GM12878 (cell line): ENCODE results near the gene PAQR7. TPM values are rescaled to one million over a fixed set of nuclear protein-coding genes. Genes with fewer than 3 reads are reported as not detected.

ENCODE experiments used
- CREM ChIP-seq: IDR thresholded peaks from 2 replicates; pipeline ENCODE4 v1.6.1; 2014; ENCODE audit warnings: antibody characterized with exemption, low read depth
- ETV6 ChIP-seq, 2 experiments: fragments of 450-650 bp in 1 of 2; IDR thresholded peaks in 1 of 2; conservative IDR thresholded peaks in 1 of 2; 2 replicates each; pipeline ENCODE4 v1.6.1; 2014; ENCODE audit warnings: antibody characterized with exemption in 1 of 2, borderline replicate concordance in 1 of 2, low read depth in 1 of 2, mild to moderate bottlenecking in 1 of 2, moderate library complexity in 1 of 2
- KAT2A ChIP-seq: conservative IDR thresholded peaks from 2 replicates; pipeline ENCODE4 v1.6.1; 2011; ENCODE audit warnings: low read depth, low read length; ENCODE audit not compliant: control insufficient read depth
- SUZ12 ChIP-seq: fragments of 200-600 bp; sonication (generic); IDR thresholded peaks from one replicate; pipeline ENCODE4 v1.6.1; 2018; ENCODE audit warnings: antibody characterized with exemption, mild to moderate bottlenecking; ENCODE audit not compliant: unreplicated experiment
- polyA plus RNA-seq, 11 experiments: library from polyadenylated mRNA; depleted of rRNA in 4 of 11; unstranded in 6 of 11; stranded (reverse) in 5 of 11; fragments of >200 nt; fragmentation: Nextera tagmentation in 4 of 11; fragmentation: Illumina TruSeq in 1 of 11; extraction: Ambion mirVana in 4 of 11; extraction: Trizol in 1 of 11; gene quantifications; 1 replicate in 1 of 11; 2 replicates in 10 of 11; pipeline versions ENCODE4 v1.2.1 to v1.2.3, GENCODE V29; 2011 to 2016; ENCODE audit warnings: inconsistent platforms in 2 of 11, missing spikeins in 2 of 11, low read depth in 1 of 11
- total RNA-seq, 4 experiments: library from RNA; depleted of rRNA in 3 of 4; stranded (reverse); fragments of >200 nt in 3 of 4; fragmentation: Illumina TruSeq in 1 of 4; extraction: Trizol in 1 of 4; gene quantifications; 2 replicates each; pipeline versions ENCODE4 v1.2.1 to v1.2.3, GENCODE V29; 2013 to 2021
- TF ChIP-seq, protein P1 (sequence below), 3 experiments: IDR thresholded peaks in 2 of 3; conservative IDR thresholded peaks in 1 of 3; 2 replicates each; pipeline ENCODE4 v1.5.1; 2011; ENCODE audit warnings: low read depth in 3 of 3, low read length in 3 of 3, mild to moderate bottlenecking in 3 of 3, control low read depth in 2 of 3, moderate library complexity in 2 of 3, inconsistent platforms in 1 of 3, mixed read lengths in 1 of 3; ENCODE audit not compliant: control insufficient read depth in 2 of 3, insufficient read depth in 1 of 3; ENCODE audit errors: extremely low read depth in 1 of 3
- TF ChIP-seq, protein P2 (sequence below): fragments of 450-650 bp; formaldehyde crosslinking; IDR thresholded peaks from 2 replicates; pipeline ENCODE4 v1.5.0; 2022; ENCODE audit warnings: mild to moderate bottlenecking, missing genetic modification characterization

The PAQR7 gene
- total and polyA plus RNA-seq, 10 of the 15 experiments (the other 5 are each of a cell fraction or from before 2014, with no cell fraction given) = 1.1 to 8.8 (median 5.2) TPM

DNA sequence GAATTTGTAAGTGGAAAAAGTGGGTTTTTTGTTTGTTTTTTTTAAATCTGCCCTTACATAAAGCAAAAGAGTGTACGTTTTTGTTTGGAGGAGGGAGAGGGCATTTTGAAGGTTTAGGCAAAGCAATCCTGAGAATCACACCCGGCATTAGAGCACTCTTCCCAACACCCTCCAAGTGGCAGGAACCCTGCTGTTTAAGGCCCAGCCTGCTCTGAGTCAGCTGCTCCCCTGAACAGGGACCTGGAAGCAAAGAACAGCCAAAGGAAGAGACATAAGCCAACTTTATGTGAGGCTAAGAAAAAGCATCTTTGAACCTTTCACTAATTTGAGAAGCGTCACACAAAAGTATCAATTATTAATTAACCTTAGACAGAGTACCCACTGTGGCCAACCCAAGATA is 38.8 kb downstream of the PAQR7 start (continued):
- TF ChIP-seq, protein P1, sequence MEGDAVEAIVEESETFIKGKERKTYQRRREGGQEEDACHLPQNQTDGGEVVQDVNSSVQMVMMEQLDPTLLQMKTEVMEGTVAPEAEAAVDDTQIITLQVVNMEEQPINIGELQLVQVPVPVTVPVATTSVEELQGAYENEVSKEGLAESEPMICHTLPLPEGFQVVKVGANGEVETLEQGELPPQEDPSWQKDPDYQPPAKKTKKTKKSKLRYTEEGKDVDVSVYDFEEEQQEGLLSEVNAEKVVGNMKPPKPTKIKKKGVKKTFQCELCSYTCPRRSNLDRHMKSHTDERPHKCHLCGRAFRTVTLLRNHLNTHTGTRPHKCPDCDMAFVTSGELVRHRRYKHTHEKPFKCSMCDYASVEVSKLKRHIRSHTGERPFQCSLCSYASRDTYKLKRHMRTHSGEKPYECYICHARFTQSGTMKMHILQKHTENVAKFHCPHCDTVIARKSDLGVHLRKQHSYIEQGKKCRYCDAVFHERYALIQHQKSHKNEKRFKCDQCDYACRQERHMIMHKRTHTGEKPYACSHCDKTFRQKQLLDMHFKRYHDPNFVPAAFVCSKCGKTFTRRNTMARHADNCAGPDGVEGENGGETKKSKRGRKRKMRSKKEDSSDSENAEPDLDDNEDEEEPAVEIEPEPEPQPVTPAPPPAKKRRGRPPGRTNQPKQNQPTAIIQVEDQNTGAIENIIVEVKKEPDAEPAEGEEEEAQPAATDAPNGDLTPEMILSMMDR (IDR thresholded peaks at IDR 0.05 in 2 of 3, conservative IDR thresholded peaks at IDR 0.05 in 1 of 3; ENCODE audit: control insufficient read depth in 2 of 3, extremely low read depth in 1 of 3, insufficient read depth in 1 of 3, low read depth in 3 of 3, low read length in 3 of 3) = no peak
- TF ChIP-seq, protein P2, sequence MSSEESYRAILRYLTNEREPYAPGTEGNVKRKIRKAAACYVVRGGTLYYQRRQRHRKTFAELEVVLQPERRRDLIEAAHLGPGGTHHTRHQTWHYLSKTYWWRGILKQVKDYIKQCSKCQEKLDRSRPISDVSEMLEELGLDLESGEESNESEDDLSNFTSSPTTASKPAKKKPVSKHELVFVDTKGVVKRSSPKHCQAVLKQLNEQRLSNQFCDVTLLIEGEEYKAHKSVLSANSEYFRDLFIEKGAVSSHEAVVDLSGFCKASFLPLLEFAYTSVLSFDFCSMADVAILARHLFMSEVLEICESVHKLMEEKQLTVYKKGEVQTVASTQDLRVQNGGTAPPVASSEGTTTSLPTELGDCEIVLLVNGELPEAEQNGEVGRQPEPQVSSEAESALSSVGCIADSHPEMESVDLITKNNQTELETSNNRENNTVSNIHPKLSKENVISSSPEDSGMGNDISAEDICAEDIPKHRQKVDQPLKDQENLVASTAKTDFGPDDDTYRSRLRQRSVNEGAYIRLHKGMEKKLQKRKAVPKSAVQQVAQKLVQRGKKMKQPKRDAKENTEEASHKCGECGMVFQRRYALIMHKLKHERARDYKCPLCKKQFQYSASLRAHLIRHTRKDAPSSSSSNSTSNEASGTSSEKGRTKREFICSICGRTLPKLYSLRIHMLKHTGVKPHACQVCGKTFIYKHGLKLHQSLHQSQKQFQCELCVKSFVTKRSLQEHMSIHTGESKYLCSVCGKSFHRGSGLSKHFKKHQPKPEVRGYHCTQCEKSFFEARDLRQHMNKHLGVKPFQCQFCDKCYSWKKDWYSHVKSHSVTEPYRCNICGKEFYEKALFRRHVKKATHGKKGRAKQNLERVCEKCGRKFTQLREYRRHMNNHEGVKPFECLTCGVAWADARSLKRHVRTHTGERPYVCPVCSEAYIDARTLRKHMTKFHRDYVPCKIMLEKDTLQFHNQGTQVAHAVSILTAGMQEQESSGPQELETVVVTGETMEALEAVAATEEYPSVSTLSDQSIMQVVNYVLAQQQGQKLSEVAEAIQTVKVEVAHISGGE (CRISPR knock-in tag) = no peak
- no peak for TF ChIP-seq KAT2A
- no peak for TF ChIP-seq SUZ12
- TF ChIP-seq CREM = no peak
- TF ChIP-seq ETV6 (conservative IDR thresholded peaks at IDR 0.05 in 1 of 2, IDR thresholded peaks at IDR 0.05 in 1 of 2; ENCODE audit: borderline replicate concordance in 1 of 2, low read depth in 1 of 2) = no peak
